ENCODE results near the gene NPHP1. TPM values are rescaled to one million over a fixed set of nuclear protein-coding genes. Genes with fewer than 3 reads are reported as not detected.

Gene NPHP1
- total and polyA plus RNA-seq, 12 donors, result 2.4 to 14.2 (median 5.9) TPM

- no peak for DNase-seq
- Histone ChIP-seq H3K4me3 (no peak overlapping the region), H3K36me3 (replicated peaks in 1 of 2) (no peaks in the 10 kb centered on the region), H3K9me3 (replicated peaks in 1 of 3) (no peaks in the 10 kb centered on the region), H3K27ac (no peak overlapping the region), H3K27me3 (peaks cover 15% of the 10 kb centered on the region), H3K4me1 (replicated peaks in 1 of 2) (no peaks in the 10 kb centered on the region)
- TF ChIP-seq POLR2A (IDR thresholded peaks at IDR 0.05) (no peak), CTCF (IDR thresholded peaks at IDR 0.05) (no peak)
- intact Hi-C loops (cut with DNase I), result no loop called here
- WGBS, 4 donors, result 68 to 75% (median 71%) methylated on average over 2 of the region's 2 CpGs
Observed at GRCh38 chr2:110121052-110121334, 83.8 kb downstream of the NPHP1 start.

GRCh38 chr2:110120171-110121051 lies 84.4 kb downstream of the NPHP1 start:
- peaks cover 0 to 5% of the 10 kb centered on the region in 2 donors for H3K4me1 ChIP-seq (replicated peaks in 1 of 2)
- no peak for DNase-seq
- no peak for TF ChIP-seq CTCF (IDR thresholded peaks at IDR 0.05)
- TF ChIP-seq POLR2A (IDR thresholded peaks at IDR 0.05), result no peak
- H3K27me3 ChIP-seq, result peaks cover 21% of the 10 kb centered on the region
- WGBS, 4 donors, result 53 to 61% (median 59%) methylated on average over 5 to 11 of the region's 11 CpGs
- intact Hi-C loops (cut with DNase I), result no loop called here
- H3K9me3 ChIP-seq (replicated peaks in 1 of 3), result no peaks in the 10 kb centered on the region
- H3K27ac ChIP-seq, result peak overlapping the region in 1 of 5 donors; percentile 62
- H3K36me3 ChIP-seq (replicated peaks in 1 of 2), result no peaks in the 10 kb centered on the region
- no peak overlapping the region for H3K4me3 ChIP-seq

- DNase-seq, result peak; percentile 32 to 76 (median 52)
- intact Hi-C loops (cut with DNase I), result no loop called here
- peak overlapping the region in 1 of 4 donors; percentile 28 for H3K4me3 ChIP-seq
- peak overlapping the region in 1 of 5 donors; percentile 29 for H3K27ac ChIP-seq
- peaks cover 0 to 8% of the 10 kb centered on the region in 2 donors for H3K4me1 ChIP-seq (replicated peaks in 1 of 2)
- TF ChIP-seq CTCF (IDR thresholded peaks at IDR 0.05), result peak; percentile 28 to 50 (median 47)
- TF ChIP-seq POLR2A (IDR thresholded peaks at IDR 0.05), result no peak
- no peaks in the 10 kb centered on the region for H3K36me3 ChIP-seq (replicated peaks in 1 of 2)
- H3K9me3 ChIP-seq (replicated peaks in 1 of 3), result no peaks in the 10 kb centered on the region
- 23 to 40% (median 32%) methylated on average over 2 to 8 of the region's 8 CpGs for WGBS, 4 donors
- peaks cover 28% of the 10 kb centered on the region for H3K27me3 ChIP-seq
Observed at GRCh38 chr2:110116033-110116710, 88.6 kb downstream of the NPHP1 start.

- Histone ChIP-seq H3K27ac (peak within 1 kb of the TSS in 1 of 5 donors; percentile 29), H3K4me3 (peak within 1 kb of the TSS in 1 of 4 donors; percentile 28), H3K36me3 (replicated peaks in 1 of 2) (no peaks in the 10 kb centered on the region), H3K9me3 (replicated peaks in 1 of 3) (no peaks in the 10 kb centered on the region), H3K4me1 (replicated peaks in 1 of 2) (peaks cover 0 to 8% of the 10 kb centered on the region in 2 donors), H3K27me3 (peaks cover 28% of the 10 kb centered on the region)
- no peak for TF ChIP-seq CTCF (IDR thresholded peaks at IDR 0.05)
- no peak for TF ChIP-seq POLR2A (IDR thresholded peaks at IDR 0.05)
- intact Hi-C loops (cut with DNase I), result no loop called here
- 4 to 21% (median 13%) methylated on average over 8 to 62 of the region's 62 CpGs for WGBS, 4 donors
- no peak for DNase-seq
Observed at GRCh38 chr2:110115291-110116032, 89.4 kb downstream of the NPHP1 start, which contains the start of gene MALL. Gene MALL (minus strand): TSS chr2:110115822. CDS start chr2:110115792, 30 bp downstream.
